ENCODE measurements around the gene SMIM10. TPM values are rescaled to one million over a fixed set of nuclear protein-coding genes. Genes with fewer than 3 reads are reported as not detected.
"Not testable (repeated sequence)": the region's sequence is repeated elsewhere in the genome, so short reads cannot be mapped to it uniquely, and the experiment has no call there.

Gene SMIM10
- total RNA-seq = 1 to 10 TPM in 1 of 2 experiments, under 1 TPM in 1; 0.44 to 1.1 TPM

DNA sequence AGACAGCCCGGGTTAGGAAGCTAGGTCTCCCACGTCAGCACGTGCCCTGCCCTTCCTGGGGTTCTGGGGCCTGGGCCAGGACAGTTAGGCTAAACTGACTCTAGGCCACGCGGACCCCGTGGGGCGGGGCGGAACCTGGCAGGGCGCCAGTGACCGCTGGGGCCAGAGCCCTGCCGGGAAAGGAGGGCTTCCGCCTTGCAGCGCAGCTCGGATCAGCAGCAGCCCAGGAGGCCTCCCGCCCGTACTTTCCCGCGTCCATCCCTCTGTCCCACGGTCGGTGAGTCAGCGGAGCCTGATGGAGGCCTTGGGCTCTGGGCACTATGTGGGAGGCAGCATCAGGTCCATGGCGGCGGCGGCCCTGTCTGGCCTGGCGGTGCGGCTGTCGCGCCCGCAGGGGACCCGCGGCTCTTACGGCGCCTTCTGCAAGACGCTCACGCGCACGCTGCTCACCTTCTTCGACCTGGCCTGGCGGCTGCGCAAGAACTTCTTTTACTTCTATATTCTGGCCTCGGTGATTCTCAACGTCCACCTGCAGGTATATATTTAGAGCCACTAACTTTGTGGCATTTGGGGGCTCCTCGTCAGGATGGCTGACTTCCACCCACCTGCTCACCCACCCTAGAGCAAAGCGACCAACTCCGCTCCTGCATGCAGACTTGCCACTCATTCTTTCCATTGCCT, at the start of gene SMIM10:
Gene SMIM10 (plus strand): TSS at position 191 of the 681 bp plus-strand sequence. CDS start 105 bp downstream, at position 296.
- peak; percentile 43 for DNase-seq
- Mint-ChIP-seq H3K9me3 (ENCODE audit: low read depth) (no peaks in the 10 kb centered on the region), H3K27me3 (peaks cover 27% of the 10 kb centered on the region), H3K27ac (no peak within 1 kb of the TSS), H3K4me3 (peak within 1 kb of the TSS; percentile 61), H3K36me3 (no peaks in the 10 kb centered on the region), H3K4me1 (peaks cover 9% of the 10 kb centered on the region)
- peak; percentile 79 for ATAC-seq
- CTCF ChIA-PET = interaction anchor here (0.9 kb wide), 1 partner anchor 8 kb away, joined by 4 read pairs; no protein-coding TSS in a partner anchor

DNA sequence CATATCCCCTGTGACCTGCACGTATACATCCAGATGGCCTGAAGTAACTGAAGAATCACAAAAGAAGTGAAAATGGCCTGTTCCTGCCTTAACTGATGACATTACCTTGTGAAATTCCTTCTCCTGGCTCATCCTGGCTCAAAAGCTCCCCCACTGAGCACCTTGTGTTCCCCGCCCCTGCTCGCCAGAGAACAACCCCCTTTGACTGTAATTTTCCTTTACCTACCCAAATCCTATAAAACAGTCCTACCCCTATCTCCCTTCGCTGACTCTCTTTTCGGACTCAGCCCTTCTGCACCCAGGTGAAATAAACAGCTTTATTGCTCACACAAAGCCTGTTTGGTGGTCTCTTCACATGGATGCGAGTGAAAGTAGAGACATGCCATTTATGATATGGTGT, 44.4 kb upstream of the SMIM10 start:
- H3K4me3 Mint-ChIP-seq; H3K9me3 Mint-ChIP-seq (ENCODE audit: low read depth); ATAC-seq; H3K27me3 Mint-ChIP-seq; H3K4me1 Mint-ChIP-seq; DNase-seq; H3K36me3 Mint-ChIP-seq; CTCF ChIA-PET; H3K27ac Mint-ChIP-seq: not testable (repeated sequence)

DNA sequence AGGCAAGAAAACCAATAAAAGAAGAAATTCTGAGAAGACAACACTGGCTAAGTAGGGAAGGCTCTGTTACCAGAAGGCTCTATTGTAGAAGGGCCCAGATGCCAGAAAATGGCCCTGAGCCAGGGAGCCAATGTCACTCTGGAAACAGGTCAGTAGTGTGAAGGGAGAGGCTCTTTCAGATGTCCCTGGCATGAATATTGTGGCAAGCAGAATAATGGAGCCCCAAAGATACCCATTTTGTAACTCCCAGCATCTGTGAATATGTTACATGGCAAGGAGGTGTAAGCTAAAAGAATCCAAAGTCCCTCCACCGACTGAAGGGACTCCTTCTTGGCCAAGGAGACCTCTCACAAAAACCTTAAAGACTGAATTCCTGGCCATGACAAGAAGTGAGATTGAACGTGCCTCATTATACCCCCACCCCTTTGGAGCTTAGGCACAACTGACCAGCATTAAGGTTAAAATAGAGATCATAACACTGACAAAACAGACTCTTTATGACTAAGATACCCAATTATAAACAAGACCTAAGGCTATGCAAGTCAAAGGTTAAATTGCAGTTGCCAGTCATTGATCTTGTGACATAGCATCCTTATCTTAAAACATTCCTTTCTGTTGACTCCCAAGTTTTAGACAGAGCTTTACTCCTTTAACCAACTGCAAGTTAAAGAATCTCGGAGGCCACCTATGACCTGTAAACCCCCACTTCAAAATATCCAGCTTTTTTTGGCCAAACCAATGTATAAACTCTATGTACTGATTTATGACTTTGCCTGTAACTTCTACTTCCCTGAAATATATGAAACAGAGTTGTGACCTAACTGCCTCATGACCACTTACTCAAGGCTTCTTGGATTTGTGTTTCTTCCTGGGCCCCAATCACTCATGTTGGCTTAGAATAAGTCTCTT, 42.2 kb upstream of the SMIM10 start:
- no peaks in the 10 kb centered on the region for H3K27me3 Mint-ChIP-seq
- no peak for ATAC-seq
- CTCF ChIA-PET = interaction anchor here (1.5 kb wide), 1 partner anchor 138 kb away, joined by 4 read pairs; no protein-coding TSS in a partner anchor

DNA sequence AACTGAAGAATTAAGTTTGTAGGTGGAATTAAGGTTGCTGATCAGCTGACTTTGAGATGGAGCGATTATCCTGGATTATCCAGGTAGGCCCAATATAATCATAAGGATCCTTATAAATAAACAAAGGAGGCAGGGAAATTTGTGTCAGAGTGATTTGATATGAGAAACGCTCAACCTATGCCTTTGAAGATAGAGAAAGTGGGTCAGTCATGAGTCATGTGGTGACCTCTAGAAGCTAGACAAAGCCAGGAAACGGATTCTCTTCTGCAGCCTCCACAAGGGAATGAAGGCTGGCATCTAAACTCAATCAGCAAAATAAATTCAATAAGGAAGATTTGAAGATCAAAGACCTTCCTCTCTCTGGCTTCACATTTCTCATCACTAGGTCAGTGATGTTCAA, 41.5 kb upstream of the SMIM10 start:
- Mint-ChIP-seq H3K27me3 (no peaks in the 10 kb centered on the region), H3K4me3 (no peak overlapping the region), H3K9me3 (ENCODE audit: low read depth) (no peaks in the 10 kb centered on the region), H3K27ac (no peak overlapping the region), H3K4me1 (no peaks in the 10 kb centered on the region), H3K36me3 (no peaks in the 10 kb centered on the region)
- no peak for DNase-seq
- ATAC-seq = no peak
- CTCF ChIA-PET = interaction anchor here (1.5 kb wide), 1 partner anchor 137 kb away, joined by 4 read pairs; no protein-coding TSS in a partner anchor

More for the DNA sequence above, 42.2 kb upstream of the SMIM10 start:
- Mint-ChIP-seq H3K27ac (no peak overlapping the region), H3K4me1 (no peaks in the 10 kb centered on the region), H3K4me3 (no peak overlapping the region), H3K9me3 (ENCODE audit: low read depth) (no peaks in the 10 kb centered on the region), H3K36me3 (no peaks in the 10 kb centered on the region)
- no peak for DNase-seq

DNA sequence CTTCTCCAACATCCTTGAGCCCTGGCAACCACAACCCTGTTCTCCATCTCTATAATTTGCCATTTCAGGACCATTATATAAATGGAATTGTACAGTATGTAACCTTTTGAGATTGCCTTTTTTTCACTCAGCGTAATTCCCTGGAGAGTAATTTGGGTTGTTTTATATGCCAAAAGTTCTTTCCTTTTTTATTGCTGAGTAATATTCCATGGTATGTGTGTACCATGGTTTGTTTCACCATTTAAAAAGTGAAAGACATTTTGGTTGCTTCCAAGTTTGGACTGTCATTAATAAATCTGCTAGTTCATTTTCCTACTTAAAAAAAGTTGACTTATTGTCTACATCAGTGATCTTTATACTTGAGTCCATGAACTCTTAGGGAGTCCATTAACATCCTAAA, 33.0 kb upstream of the SMIM10 start:
- ATAC-seq = no peak
- Mint-ChIP-seq H3K9me3 (ENCODE audit: low read depth) (no peaks in the 10 kb centered on the region), H3K27me3 (peaks cover 5% of the 10 kb centered on the region), H3K36me3 (no peaks in the 10 kb centered on the region), H3K4me3 (no peak overlapping the region), H3K27ac (no peak overlapping the region), H3K4me1 (no peaks in the 10 kb centered on the region)
- CTCF ChIA-PET = no interaction called here
- DNase-seq = no peak

DNA sequence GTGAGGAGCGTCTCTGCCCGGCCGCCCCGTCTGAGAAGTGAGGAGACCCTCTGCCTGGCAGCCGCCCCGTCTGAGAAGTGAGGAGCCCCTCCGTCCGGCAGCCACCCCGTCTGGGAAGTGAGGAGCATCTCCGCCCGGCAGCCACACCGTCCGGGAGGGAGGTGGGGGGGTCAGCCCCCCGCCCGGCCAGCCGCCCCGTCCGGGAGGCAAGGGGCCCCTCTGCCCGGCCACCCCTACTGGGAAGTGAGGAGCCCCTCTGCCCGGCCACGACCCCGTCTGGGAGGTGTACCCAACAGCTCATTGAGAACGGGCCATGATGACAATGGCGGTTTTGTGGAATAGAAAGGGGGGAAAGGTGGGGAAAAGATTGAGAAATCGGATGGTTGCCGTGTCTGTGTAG, 30.4 kb upstream of the SMIM10 start:
- H3K9me3 Mint-ChIP-seq (ENCODE audit: low read depth); H3K36me3 Mint-ChIP-seq; DNase-seq; CTCF ChIA-PET; H3K4me3 Mint-ChIP-seq; H3K4me1 Mint-ChIP-seq; H3K27ac Mint-ChIP-seq; ATAC-seq: not testable (repeated sequence)
- H3K27me3 Mint-ChIP-seq = peaks cover 12% of the 10 kb centered on the region

DNA sequence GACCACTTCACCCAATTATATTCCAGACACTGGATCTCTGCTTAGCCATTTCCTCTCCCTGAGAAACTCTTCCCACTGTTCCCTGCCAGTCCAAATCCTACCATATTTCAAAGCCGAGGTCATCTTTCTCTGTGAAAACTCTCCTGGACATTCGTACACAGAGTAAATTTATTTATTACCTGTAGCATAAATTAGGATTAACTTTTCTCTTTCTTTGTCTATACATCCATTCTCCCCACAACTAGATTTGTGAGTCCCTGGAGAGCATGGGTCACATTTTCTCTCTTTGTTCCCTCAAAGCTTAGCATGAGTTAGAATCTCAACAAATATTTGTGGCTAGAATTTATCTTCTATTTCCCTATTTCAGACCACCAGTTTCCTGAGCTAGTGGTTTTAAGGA, 27.8 kb upstream of the SMIM10 start:
- no peak for DNase-seq
- H3K27me3 Mint-ChIP-seq = peaks cover 12% of the 10 kb centered on the region
- no peaks in the 10 kb centered on the region for H3K4me1 Mint-ChIP-seq
- no peak overlapping the region for H3K27ac Mint-ChIP-seq
- no peak for ATAC-seq
- CTCF ChIA-PET = no interaction called here
- no peak overlapping the region for H3K4me3 Mint-ChIP-seq
- H3K9me3 Mint-ChIP-seq (ENCODE audit: low read depth) = no peaks in the 10 kb centered on the region
- no peaks in the 10 kb centered on the region for H3K36me3 Mint-ChIP-seq

DNA sequence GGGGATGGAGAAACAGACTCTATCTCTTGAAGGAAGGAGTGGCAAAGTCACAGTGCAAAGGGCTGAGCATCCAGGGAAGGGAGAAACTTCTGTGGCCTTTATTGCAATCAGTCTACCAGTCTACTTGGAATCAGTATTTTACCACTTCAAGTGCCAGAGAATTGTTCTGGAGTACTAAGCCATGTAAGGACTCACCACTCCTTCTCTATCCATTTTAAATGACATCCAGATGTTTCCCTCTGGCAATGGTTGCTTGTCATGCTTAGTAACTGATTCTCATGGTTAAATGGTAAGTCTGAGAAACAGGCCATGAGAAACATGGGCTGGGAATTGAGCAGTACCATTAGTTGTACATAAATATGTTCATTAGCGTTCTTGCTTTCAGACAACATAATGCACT, 21.1 kb upstream of the SMIM10 start:
- ATAC-seq (no peak), DNase-seq (no peak)
- Mint-ChIP-seq H3K4me1 (no peaks in the 10 kb centered on the region), H3K36me3 (no peaks in the 10 kb centered on the region), H3K9me3 (ENCODE audit: low read depth) (no peaks in the 10 kb centered on the region), H3K27ac (no peak overlapping the region), H3K27me3 (peaks cover 6% of the 10 kb centered on the region), H3K4me3 (no peak overlapping the region)
- CTCF ChIA-PET = no interaction called here

DNA sequence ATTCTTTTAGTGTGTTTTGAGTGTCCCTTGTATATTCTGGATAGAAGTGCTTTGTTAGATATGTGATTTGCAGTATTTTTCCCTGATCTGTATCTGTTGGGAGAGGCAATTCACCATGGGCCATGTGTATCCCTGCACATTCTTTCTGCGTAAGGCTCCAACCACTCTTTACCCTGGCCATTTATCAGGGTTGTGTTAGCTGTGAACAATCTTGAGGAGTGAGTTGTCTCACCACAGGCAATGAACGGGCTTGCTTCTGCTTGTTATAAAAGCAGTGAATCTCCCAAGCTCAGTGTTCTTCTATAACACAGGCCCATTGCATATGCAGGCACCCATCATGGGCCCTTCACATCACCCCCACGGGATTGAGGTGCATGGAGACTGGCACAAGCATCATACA, 18.9 kb upstream of the SMIM10 start:
- CTCF ChIA-PET = no interaction called here
- H3K27me3 Mint-ChIP-seq = peaks cover 13% of the 10 kb centered on the region
- no peak overlapping the region for H3K4me3 Mint-ChIP-seq
- H3K9me3 Mint-ChIP-seq (ENCODE audit: low read depth) = no peaks in the 10 kb centered on the region
- no peak overlapping the region for H3K27ac Mint-ChIP-seq
- no peak for ATAC-seq
- no peak for DNase-seq
- no peaks in the 10 kb centered on the region for H3K4me1 Mint-ChIP-seq
- H3K36me3 Mint-ChIP-seq = no peaks in the 10 kb centered on the region

DNA sequence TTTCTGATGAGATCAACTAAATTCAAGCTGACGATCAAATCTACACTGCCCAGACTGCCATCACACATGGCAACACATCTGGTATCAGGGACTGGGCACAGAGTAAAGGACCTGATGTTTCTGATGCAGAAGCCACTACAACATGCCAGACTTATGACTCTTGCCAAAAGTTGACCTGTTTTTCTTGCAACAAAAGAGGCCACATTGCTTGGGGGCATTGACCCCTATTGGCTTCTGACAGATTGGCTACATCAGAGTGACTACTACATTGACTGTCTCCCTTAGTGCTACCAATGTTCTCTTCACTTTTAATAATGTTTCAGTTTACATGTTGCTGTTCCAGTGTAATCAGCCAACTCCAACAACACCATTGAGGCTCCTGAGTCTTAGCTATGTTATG, 15.3 kb upstream of the SMIM10 start:
- Mint-ChIP-seq H3K4me3 (no peak overlapping the region), H3K36me3 (no peaks in the 10 kb centered on the region), H3K27ac (no peak overlapping the region), H3K4me1 (no peaks in the 10 kb centered on the region), H3K27me3 (peaks cover 33% of the 10 kb centered on the region), H3K9me3 (ENCODE audit: low read depth) (no peaks in the 10 kb centered on the region)
- CTCF ChIA-PET = no interaction called here
- ATAC-seq = no peak
- no peak for DNase-seq

DNA sequence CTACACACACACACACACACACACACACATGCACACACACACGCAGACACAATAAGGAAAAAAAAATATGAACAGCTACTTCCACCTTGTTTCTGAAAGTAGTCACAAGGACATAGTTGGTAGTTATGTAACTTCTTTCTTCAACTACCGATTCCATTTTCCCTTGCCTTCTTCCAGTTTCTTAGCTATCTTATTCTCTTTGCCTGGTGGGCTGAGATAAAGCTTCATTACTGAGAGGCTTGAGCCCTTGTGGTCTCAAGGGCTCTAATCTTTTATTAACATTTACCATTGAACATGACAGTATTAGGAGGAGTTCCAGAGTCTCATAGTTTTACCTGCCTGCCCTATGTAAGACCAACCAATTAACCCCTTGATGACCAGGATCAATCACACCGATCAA, 8.9 kb upstream of the SMIM10 start:
- H3K9me3 Mint-ChIP-seq (ENCODE audit: low read depth) = no peaks in the 10 kb centered on the region
- no peak for DNase-seq
- H3K27me3 Mint-ChIP-seq = peaks cover 27% of the 10 kb centered on the region
- CTCF ChIA-PET = interaction anchor here (1.4 kb wide), 1 partner anchor 16 kb away, joined by 4 read pairs; no protein-coding TSS in a partner anchor
- no peak overlapping the region for H3K4me3 Mint-ChIP-seq
- H3K27ac Mint-ChIP-seq = no peak overlapping the region
- no peaks in the 10 kb centered on the region for H3K4me1 Mint-ChIP-seq
- ATAC-seq = no peak
- no peaks in the 10 kb centered on the region for H3K36me3 Mint-ChIP-seq

DNA sequence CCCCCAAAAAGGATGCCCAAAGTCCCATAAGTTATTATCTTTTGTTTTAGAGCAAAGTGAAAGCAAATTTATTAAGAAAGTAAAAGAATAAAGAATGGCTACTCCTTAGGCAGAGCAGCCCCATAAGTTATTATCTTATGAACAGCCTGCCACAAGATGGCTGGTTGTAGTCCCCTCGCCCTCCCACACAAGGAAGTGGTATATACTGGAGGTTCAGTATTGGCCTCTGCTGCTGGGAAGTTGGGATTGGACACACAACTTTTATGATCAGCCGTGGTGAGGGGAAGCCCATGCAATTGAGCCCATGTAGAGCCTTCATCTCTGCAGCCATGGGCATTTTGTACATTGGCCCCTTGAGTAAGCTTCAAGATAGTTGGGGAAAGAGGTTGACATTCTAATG, 8.0 kb upstream of the SMIM10 start:
- ATAC-seq (no peak), DNase-seq (no peak)
- Mint-ChIP-seq H3K4me3 (no peak overlapping the region), H3K27ac (no peak overlapping the region), H3K27me3 (peaks cover 27% of the 10 kb centered on the region), H3K9me3 (ENCODE audit: low read depth) (no peaks in the 10 kb centered on the region), H3K36me3 (no peaks in the 10 kb centered on the region), H3K4me1 (no peaks in the 10 kb centered on the region)
- CTCF ChIA-PET = interaction anchor here (1.4 kb wide), 1 partner anchor 17 kb away, joined by 4 read pairs; no protein-coding TSS in a partner anchor

DNA sequence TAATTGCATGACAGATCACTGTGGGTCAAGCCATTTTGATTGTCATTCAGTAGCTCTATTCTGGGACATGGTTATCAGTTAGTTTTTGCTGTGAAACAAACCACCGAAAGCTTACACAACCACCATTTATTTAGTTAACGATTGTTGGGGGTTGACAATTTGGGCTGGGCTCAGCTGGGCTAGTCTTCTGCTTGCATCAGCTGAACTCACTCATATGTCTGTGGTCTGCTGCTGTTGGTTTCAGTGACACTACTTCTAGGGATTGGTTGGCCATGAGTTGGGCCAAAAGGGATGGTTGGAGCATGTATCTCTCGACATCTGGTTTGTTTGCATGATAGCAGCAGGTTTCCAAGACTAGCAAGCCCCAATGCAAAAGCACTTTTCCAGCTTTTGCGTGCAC, 5.3 kb upstream of the SMIM10 start:
- DNase-seq = no peak
- H3K36me3 Mint-ChIP-seq = no peaks in the 10 kb centered on the region
- H3K27ac Mint-ChIP-seq = no peak overlapping the region
- CTCF ChIA-PET = no interaction called here
- no peaks in the 10 kb centered on the region for H3K9me3 Mint-ChIP-seq (ENCODE audit: low read depth)
- no peak overlapping the region for H3K4me3 Mint-ChIP-seq
- no peak for ATAC-seq
- H3K4me1 Mint-ChIP-seq = peaks cover 4% of the 10 kb centered on the region
- H3K27me3 Mint-ChIP-seq = peaks cover 21% of the 10 kb centered on the region

DNA sequence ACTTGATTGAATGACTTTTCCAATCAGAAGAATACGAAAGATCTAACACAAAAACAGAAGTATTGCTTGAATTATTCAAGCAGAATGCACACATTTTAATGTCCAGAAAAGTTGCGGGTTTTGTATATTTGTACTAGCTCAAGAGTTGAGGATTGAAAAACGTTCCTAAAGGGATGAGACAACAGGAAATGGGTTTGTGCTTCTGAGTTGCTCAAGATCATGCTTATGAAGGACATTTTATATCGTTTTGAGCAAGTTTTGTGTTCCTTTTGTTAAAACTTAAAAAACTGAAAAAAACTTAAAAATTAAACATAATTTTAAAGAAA, 353 bp upstream of the SMIM10 start:
- H3K27ac Mint-ChIP-seq = no peak overlapping the region
- no peaks in the 10 kb centered on the region for H3K36me3 Mint-ChIP-seq
- H3K4me3 Mint-ChIP-seq = peak overlapping the region; percentile 61
- H3K9me3 Mint-ChIP-seq (ENCODE audit: low read depth) = no peaks in the 10 kb centered on the region
- ATAC-seq = no peak
- CTCF ChIA-PET = interaction anchor here (0.9 kb wide), 1 partner anchor 9 kb away, joined by 4 read pairs; no protein-coding TSS in a partner anchor
- H3K4me1 Mint-ChIP-seq = peaks cover 9% of the 10 kb centered on the region
- no peak for DNase-seq
- H3K27me3 Mint-ChIP-seq = peaks cover 25% of the 10 kb centered on the region

All from activated CD8-positive, alpha-beta memory T cell treated with anti-CD3 and anti-CD28 coated beads, Interleukin-2, amount 10 ng/mL, durations not matched to agents 7 days and 5 days (primary cell).